NCI-H524 (cell line): Measurements from ENCODE around the gene ATG9B.
"Not testable (repeated sequence)": the region's sequence is repeated elsewhere in the genome, so short reads cannot be mapped to it uniquely, and the experiment has no call there.

Experiments used
- DNase-seq, 2 experiments: peaks; one replicate each; lab custom pipeline; 2025; lab: John Stamatoyannopoulos, UW

ATG9B gene

DNA sequence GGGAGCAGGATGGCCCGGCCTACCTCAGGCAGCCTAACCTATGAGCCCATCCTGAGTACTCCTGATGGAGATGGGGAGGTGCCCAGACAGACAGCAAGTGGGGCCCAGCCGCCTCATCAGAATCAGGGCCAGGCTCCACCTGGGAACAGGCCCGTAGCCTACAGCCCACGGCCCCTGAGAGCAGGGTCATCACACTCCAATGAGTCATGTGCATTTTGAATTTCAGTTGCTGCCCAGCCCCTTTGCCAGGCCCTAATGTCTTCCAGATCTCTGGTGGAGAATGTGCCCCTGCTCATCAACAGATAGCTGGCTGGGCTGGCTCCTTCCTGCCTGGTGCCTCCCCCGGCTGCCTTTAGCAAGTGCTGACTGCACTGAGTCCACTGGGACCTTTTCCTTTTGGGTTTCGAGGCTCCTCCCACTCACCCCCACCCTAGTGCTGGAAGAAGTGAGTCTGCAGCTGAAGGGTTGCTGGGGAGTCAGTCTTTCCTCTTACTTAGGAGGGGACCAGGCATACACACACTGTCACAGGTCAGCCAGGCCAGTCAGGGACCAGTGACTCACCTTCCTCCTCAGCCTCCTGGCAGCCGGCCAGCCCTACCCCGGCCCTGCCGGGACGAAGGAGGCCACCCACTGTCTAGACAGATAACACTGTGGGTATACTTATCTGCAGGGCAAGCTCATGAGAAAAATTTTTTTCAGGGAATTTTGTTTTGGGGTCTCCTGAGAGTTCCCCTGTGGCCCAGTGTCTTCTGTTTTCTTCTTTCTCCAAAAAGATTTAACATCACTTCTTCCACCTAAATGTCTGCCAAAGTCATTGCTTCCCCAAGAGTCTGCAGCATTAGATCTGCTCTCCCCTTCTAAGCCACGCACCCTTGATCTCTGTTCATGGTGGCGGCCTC lies 14.9 kb upstream of the ATG9B start:
- no peak for DNase-seq

DNA sequence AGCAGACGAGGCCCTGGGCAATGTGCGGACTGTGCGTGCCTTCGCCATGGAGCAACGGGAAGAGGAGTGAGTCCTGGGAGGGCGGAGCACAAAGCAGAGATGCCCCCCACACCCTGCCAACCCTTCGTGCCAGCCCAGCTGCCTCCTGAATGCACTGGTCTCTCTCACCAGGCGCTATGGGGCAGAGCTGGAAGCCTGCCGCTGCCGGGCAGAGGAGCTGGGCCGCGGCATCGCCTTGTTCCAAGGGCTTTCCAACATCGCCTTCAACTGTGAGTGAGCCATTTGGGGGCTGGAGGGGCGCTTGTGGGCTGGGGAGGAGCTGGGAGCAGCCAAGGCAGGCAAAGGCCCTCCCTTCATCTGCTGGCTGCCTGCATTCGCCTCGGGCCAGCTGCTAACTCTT lies 11.6 kb upstream of the ATG9B start:
- DNase-seq = no peak

DNA sequence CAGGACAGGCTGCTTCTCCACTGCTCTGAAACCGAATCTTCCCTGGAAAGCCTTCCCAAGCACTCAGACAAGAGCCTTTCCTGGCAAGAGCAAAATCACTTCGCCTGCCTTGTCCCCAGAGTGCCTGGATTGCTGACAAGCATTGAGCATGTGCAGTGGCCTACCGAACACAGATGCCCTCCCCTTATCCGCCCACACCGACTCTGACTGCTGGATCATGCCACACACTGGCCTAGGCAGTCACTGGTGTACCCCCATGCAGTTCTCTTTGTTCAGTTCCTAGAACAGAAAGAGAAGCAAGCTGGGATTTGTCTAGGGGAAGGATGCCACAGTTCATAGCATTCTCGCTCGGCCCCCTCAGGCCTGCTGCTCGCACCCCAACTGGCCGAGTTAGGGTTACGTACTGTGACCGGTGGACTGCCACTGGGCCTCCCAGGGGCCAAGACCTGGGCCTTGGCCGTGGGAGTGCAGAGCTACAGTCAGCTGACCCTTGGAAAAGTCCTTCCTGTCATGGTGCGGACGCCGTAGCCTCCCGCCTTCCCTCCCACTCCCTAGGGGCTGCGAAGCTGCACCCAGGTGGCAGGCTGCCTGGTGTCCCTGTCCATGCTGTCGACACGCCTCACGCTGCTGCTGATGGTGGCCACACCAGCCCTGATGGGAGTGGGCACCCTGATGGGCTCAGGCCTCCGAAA lies 10.9 kb upstream of the ATG9B start:
- DNase-seq = no peak

DNA sequence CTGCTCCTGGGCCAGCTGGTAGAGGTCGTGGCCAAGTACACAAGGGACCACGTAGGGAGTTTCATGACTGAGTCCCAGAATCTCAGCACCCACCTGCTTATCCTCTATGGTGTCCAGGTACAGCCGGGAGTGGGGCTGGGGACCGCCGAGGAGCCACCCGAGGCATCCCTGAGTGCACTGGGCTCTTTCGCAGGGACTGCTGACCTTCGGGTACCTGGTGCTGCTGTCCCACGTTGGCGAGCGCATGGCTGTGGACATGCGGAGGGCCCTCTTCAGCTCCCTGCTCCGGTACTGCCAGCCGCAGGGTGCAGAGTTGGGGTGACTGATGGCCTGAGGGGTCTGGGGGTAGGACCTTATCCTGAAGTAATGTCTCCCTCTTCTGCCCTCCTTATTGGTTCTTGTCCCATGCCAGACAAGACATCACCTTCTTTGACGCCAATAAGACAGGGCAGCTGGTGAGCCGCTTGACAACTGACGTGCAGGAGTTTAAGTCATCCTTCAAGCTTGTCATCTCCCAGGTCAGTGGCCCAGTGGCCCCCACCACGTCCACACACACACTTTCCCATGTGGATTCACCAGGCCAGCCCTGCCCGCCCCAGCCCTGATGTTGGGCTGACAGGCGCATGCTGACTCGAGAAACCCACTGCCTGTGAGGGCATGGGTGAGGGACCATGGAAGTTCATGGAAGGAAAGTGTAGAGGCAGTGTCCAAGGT lies 10.2 kb upstream of the ATG9B start:
- no peak for DNase-seq

DNA sequence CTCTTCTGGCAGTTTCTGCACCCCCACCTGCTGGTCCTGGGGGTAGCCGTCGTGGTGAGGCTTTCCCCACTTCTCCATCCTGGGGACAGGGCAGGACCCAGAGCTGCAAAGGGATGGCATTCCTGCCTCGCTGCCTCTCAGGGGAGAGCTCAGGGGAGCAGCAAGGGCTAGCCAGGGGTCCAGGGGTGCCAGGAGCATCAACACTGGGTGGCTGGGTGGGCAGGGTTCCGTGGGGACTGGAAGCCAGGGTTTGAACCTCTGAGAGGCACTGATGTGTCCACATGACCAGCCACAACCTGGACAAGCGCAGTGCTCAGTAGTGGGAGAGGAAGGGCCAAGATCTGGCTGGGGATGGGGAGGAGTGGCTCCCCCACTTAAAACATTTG lies 9.6 kb upstream of the ATG9B start:
- no peak for DNase-seq

- no peak for DNase-seq
These were observed 8.9 kb upstream of the ATG9B start for GRCh38 chr7:151032936-151033863.

DNA sequence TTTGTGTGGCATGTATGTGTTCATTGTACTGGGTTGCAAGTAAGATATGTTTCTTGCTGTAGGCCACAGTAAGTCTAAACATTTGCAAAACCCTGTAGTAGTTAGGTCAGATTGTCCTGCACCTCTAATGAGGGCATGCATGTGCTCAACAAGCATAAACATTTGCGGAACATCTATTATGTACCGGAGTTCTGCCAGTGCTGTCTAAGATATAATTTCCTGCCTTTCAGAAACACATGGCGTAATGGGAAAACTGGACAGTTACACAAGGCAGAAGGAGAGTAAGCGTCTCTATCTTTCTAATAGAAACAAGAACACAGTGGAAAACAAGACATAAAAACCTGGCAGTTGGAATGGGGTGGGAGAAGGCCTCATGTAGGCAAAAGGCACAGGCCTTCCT lies 6.7 kb upstream of the ATG9B start:
- DNase-seq = no peak

GRCh38 chr7:151028948-151029501 lies 4.7 kb upstream of the ATG9B start:
- no peak for DNase-seq

- peak; percentile 98 to 99 for DNase-seq
These were observed 4.0 kb upstream of the ATG9B start, which contains the start of gene ABCB8 for GRCh38 chr7:151028131-151028947. ABCB8 (plus strand) TSS chr7:151028450; CDS start chr7:151028516, 66 bp downstream.

GRCh38 chr7:151027728-151028130 lies 3.4 kb upstream of the ATG9B start:
- DNase-seq = not testable (repeated sequence)

DNA sequence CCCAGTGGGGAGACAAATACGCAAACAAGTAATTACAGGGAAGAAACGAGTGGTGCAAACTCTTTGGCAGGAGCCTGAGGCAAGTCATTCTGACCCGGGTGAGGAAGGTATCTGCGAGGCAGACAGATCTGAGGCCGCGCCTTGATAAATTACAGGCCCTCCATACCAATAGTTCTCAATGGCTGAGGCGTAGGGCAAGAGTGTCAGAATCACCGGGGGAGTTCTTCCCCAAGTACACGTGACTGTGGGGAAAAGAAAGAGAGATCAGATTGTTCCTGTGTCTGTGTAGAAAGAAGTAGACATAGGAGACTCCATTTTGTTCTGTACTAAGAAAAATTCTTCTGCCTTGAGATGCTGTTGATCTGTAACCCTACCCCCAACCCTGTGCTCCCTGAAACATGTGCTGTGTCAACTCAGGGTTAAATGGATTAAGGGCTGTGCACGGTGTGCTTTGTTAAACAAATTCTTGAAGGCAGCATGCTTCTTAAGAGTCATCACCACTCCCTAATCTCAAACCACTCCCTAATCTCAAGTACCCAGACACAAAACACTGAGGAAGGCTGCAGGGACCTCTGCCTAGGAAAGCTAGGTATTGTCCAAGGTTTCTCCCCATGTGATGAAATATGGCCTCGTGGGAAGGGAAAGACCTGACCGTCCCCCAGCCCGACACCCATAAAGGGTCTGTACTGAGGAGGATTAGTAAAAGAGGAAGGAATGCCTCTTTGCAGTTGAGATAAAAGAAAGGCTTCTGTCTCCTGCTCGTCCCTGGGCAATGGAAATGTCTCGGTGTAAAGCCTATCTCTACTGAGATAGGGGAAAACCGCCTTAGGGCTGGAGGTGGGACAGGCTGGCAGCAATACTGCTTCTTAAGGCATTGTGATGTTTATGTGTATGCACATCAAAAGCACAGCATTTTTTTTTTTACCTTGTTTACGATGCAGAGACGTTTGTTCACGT lies 2.8 kb upstream of the ATG9B start:
- DNase-seq = peak in 1 of 2 experiments; percentile 54

GRCh38 chr7:151025924-151026671 lies 1.8 kb upstream of the ATG9B start:
- DNase-seq = no peak

DNA sequence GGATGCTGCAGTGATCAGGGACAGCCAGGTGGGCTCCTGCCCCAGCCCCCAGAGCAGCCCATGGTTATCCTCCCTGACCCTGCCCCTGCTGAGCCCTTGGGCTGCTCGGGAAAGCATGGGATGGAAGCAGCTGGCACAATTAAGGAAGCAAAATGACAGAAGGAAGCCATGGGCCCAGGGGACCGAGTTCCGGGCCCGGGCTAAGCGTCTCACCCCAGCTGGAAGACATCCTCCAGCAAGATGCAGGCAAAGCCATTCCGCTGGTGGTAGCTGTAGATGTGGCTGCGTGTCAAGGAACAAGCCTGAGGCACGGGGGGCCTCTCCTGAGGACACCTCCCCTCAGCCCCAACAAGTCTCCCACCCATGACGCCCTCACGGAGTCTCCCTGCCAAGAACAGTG lies 1.1 kb downstream of the ATG9B start:
- DNase-seq = peak in 1 of 2 experiments; percentile 38

DNA sequence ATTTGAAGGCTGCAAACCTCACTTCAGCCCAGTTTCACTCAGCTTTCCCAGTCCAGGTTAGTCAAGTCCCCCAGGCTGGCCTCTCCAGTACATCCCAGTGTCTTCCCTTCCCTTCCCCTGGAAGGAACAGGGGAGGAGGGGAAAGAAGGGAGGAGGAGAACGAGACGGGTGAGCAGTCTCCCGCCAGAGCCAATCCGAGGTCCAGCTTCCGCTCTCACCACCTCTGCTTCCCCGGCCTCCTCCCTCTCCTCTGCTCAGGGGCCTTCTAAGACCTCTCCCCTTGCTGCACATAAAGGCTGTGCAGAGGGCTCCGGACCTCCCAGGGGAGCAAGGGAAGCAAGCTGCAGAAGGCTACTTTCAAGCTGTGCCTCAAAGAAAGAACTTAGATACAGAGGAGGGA lies 4.1 kb downstream of the ATG9B start:
- DNase-seq = no peak

GRCh38 chr7:151019130-151019447 lies 5.2 kb downstream of the ATG9B start:
- DNase-seq = no peak

DNA sequence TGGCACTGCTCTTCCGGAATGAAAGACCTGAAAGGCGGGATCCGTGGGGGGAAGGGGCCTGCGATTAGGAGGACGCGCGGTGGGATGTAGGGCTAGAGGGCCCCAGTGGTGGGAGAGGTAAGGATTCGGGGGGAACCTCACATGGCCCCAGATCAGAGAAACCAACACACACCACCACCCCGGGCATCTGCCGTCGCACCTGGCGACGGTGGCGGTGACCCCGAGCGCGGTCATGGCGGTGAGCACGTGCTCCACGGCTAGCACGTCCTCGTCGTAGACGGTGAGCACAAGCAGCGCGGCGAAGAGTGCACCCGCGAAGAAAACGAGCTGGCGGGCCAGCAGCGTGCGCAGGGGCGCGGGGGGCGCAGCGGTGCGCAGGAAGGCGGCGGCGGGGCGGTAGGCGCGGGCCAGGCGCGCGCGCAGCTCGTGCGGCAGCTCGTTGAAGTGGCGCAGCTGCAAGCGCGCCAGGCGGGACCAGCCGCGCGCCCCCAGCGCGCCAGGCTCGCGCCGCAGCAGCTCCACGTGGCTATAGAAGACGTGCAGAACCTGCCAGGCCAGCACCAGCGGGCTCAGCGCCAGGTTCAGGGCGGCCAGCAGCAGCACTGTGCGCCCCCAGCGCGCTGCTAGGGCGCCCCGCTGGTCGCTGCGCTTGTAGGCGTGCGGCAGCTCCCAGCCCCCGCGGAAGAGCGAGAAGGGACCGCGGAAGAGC lies 5.7 kb downstream of the ATG9B start:
- DNase-seq = peak in 1 of 2 experiments; percentile 54

GRCh38 chr7:151017953-151018420 lies 6.3 kb downstream of the ATG9B start:
- DNase-seq = peak; percentile 38 to 68
